ENCODE data around the gene PLPPR4.

PLPPR4 gene

DNA sequence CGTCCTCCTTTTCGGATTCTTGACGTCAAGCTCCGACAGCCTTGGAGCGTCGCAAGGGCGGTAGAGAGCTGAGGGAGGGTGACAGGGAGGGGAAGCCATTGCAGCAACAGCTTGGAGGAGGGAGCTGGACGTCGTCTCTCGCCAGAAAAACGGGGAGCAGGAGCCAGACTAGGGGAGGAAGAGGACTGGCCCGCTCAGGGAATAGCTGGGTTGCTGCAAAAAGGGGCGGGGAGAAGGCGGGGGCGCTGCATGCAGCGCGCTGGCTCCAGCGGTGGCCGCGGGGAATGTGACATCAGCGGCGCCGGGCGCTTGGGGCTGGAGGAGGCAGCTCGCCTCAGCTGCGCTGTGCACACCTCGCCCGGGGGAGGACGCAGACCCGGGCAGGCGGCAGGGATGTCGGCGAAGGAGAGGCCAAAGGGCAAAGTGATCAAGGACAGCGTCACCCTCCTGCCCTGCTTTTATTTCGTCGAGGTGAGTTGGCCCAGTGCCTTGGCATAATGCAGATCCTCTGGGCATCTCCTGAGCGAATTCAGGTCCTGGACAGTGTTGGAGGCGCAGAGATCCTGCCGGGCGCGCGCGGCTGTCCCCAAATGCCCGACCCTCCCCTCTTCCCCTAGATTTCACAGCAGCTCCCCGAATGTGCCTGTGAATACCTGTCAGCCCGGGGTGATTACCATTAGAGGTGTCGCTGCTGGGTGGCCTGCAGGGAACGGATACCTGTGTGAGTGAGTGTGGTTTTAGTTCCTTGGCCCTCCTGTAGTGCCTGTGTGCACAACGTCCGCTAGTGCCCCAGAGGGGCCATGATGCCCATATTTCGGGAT lies at the start of gene PLPPR4:
TSS of gene PLPPR4 (plus strand) at position 292 of the 821 bp plus-strand sequence. CDS start at position 394, 102 bp downstream.
- H3K4me1 Mint-ChIP-seq: peaks cover 11% of the 10 kb centered on the region
- DNase-seq (no peak), ATAC-seq (peak; percentile 73)
- H3K9me3 Mint-ChIP-seq: peaks cover 0 to 11% of the 10 kb centered on the region in 2 donors
- H3K4me3 Mint-ChIP-seq: peak within 1 kb of the TSS; percentile 44 to 72
- H3K27me3 Mint-ChIP-seq: peaks cover 39% of the 10 kb centered on the region
- no peak within 1 kb of the TSS for H3K27ac Mint-ChIP-seq

- H3K9me3 Mint-ChIP-seq: no peaks in the 10 kb centered on the region
- H3K4me1 Mint-ChIP-seq: peaks cover 6% of the 10 kb centered on the region
- H3K27me3 Mint-ChIP-seq: peaks cover 11% of the 10 kb centered on the region
- ATAC-seq: no peak
- H3K4me3 Mint-ChIP-seq: no peak overlapping the region
- no peak overlapping the region for H3K27ac Mint-ChIP-seq
- DNase-seq: no peak
These were observed 47.3 kb upstream of the PLPPR4 start for GRCh38 chr1:99216956-99217355.

- Mint-ChIP-seq H3K4me3 (no peak overlapping the region), H3K9me3 (no peaks in the 10 kb centered on the region), H3K27me3 (peaks cover 11% of the 10 kb centered on the region), H3K27ac (no peak overlapping the region), H3K4me1 (peaks cover 6% of the 10 kb centered on the region)
- DNase-seq: no peak
- no peak for ATAC-seq
These were observed 46.7 kb upstream of the PLPPR4 start for GRCh38 chr1:99217599-99217998.

DNA sequence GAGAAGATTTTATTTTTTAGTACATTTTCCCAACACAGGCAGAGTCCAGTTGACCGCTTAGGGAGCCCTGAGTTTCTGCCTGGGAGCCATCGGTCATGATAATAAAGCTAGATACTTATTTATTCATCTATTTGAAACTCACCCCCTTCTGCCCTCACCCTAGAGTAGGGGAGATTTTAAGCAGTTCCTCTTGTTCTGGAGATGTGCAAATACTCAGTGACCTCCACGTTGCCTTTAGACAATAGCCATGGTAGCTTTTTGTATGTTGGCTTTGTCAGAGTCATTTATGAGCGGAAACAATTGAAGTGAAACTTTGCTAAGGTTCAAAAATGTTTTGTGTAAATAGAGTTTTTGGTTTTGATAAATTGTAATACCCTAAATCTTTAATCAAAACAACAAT lies 45.7 kb upstream of the PLPPR4 start:
- Mint-ChIP-seq H3K4me3 (no peak overlapping the region), H3K9me3 (no peaks in the 10 kb centered on the region), H3K27me3 (peaks cover 11% of the 10 kb centered on the region), H3K4me1 (peaks cover 6% of the 10 kb centered on the region), H3K27ac (no peak overlapping the region)
- DNase-seq (no peak), ATAC-seq (no peak)

GRCh38 chr1:99218999-99219398 lies 45.3 kb upstream of the PLPPR4 start:
- Mint-ChIP-seq H3K4me1 (peaks cover 6% of the 10 kb centered on the region), H3K9me3 (no peaks in the 10 kb centered on the region), H3K4me3 (no peak overlapping the region), H3K27ac (no peak overlapping the region), H3K27me3 (peaks cover 11% of the 10 kb centered on the region)
- ATAC-seq (no peak), DNase-seq (no peak)

GRCh38 chr1:99227056-99227897 lies 37.0 kb upstream of the PLPPR4 start:
- no peaks in the 10 kb centered on the region for H3K9me3 Mint-ChIP-seq
- H3K27ac Mint-ChIP-seq: no peak overlapping the region
- peaks cover 9% of the 10 kb centered on the region for H3K27me3 Mint-ChIP-seq
- DNase-seq (no peak), ATAC-seq (no peak)
- no peaks in the 10 kb centered on the region for H3K4me1 Mint-ChIP-seq
- no peak overlapping the region for H3K4me3 Mint-ChIP-seq

DNA sequence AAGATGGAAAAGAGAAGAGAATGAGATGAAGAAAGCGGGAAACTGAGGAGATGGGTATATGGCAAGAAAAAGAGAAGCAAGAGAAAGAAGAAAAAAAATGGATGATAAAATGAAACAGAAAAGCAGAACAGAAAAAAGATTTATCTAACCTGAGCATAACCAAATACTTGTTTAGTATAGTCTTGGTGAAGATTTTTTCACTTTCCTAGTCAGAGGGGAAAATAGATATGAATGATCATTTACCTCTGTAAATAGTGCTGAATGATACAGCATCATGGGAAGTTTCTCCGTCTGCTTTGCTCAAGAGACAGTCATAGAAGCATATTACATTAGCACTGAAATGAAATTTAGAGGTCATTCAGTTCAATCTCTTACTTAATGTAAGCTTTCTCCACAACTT lies 36.1 kb upstream of the PLPPR4 start:
- no peaks in the 10 kb centered on the region for H3K9me3 Mint-ChIP-seq
- H3K4me3 Mint-ChIP-seq: no peak overlapping the region
- peaks cover 9% of the 10 kb centered on the region for H3K27me3 Mint-ChIP-seq
- no peaks in the 10 kb centered on the region for H3K4me1 Mint-ChIP-seq
- H3K27ac Mint-ChIP-seq: no peak overlapping the region
- ATAC-seq (no peak), DNase-seq (no peak)

- Mint-ChIP-seq H3K27ac (no peak overlapping the region), H3K27me3 (peaks cover 9% of the 10 kb centered on the region), H3K4me3 (no peak overlapping the region), H3K4me1 (no peaks in the 10 kb centered on the region), H3K9me3 (no peaks in the 10 kb centered on the region)
- DNase-seq (no peak), ATAC-seq (no peak)
These were observed 35.2 kb upstream of the PLPPR4 start for GRCh38 chr1:99229122-99229521.

DNA sequence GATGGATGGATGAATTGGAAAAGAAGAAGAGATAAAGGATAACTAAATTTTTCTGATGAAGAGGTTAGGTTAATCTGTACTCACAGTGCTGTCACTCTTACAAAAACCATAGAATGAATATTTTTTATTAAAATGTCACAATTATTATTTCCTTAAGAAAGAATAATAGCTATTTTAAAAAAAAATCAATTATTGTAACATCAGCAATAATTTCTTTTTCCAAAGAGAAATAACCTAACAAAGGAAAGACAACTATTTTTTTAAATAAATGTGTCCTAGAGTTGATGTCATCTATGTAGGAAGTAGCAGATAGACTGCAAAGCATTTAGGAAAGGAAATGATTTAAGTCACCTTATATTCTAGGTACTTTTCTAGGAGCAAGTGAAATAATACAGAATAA lies 33.6 kb upstream of the PLPPR4 start:
- DNase-seq (no peak), ATAC-seq (no peak)
- Mint-ChIP-seq H3K4me3 (no peak overlapping the region), H3K27me3 (peaks cover 9% of the 10 kb centered on the region), H3K9me3 (no peaks in the 10 kb centered on the region), H3K4me1 (no peaks in the 10 kb centered on the region), H3K27ac (no peak overlapping the region)

- H3K4me3 Mint-ChIP-seq: no peak overlapping the region
- ATAC-seq: no peak
- H3K4me1 Mint-ChIP-seq: no peaks in the 10 kb centered on the region
- peaks cover 2% of the 10 kb centered on the region for H3K27me3 Mint-ChIP-seq
- no peaks in the 10 kb centered on the region for H3K9me3 Mint-ChIP-seq
- DNase-seq: no peak
- H3K27ac Mint-ChIP-seq: no peak overlapping the region
These were observed 32.1 kb upstream of the PLPPR4 start for GRCh38 chr1:99232172-99232571.

- H3K27ac Mint-ChIP-seq: no peak overlapping the region
- H3K4me3 Mint-ChIP-seq: no peak overlapping the region
- peaks cover 3% of the 10 kb centered on the region for H3K27me3 Mint-ChIP-seq
- DNase-seq (no peak), ATAC-seq (no peak)
- no peaks in the 10 kb centered on the region for H3K9me3 Mint-ChIP-seq
- no peaks in the 10 kb centered on the region for H3K4me1 Mint-ChIP-seq
These were observed 30.8 kb upstream of the PLPPR4 start for GRCh38 chr1:99233446-99233845.

GRCh38 chr1:99236756-99237155 lies 27.5 kb upstream of the PLPPR4 start:
- H3K4me1 Mint-ChIP-seq: no peaks in the 10 kb centered on the region
- H3K27me3 Mint-ChIP-seq: peaks cover 10% of the 10 kb centered on the region
- ATAC-seq (no peak), DNase-seq (no peak)
- no peak overlapping the region for H3K27ac Mint-ChIP-seq
- H3K4me3 Mint-ChIP-seq: no peak overlapping the region
- no peaks in the 10 kb centered on the region for H3K9me3 Mint-ChIP-seq

DNA sequence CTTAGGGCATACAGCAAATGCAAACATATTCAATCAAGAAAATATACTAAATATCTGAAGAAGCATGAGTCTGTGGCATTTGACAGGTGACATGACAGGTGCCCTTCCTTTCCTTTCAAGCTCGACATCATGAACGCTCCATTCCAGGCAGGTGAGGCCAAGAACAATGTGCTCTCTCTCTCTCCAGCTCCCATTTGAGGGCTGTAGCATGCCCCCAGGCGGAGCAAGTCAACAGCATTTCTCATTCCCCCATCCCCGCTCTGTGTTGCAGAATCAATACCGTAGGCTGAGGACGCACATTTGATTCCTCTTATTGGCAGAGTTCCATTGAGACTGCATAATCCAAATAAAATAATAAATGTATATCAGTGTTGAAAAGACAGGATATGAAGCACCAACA lies 24.6 kb upstream of the PLPPR4 start:
- Mint-ChIP-seq H3K27ac (peak overlapping the region in 1 of 2 donors; percentile 40), H3K4me3 (no peak overlapping the region), H3K4me1 (no peaks in the 10 kb centered on the region), H3K27me3 (peaks cover 10% of the 10 kb centered on the region), H3K9me3 (no peaks in the 10 kb centered on the region)
- DNase-seq (no peak), ATAC-seq (no peak)

DNA sequence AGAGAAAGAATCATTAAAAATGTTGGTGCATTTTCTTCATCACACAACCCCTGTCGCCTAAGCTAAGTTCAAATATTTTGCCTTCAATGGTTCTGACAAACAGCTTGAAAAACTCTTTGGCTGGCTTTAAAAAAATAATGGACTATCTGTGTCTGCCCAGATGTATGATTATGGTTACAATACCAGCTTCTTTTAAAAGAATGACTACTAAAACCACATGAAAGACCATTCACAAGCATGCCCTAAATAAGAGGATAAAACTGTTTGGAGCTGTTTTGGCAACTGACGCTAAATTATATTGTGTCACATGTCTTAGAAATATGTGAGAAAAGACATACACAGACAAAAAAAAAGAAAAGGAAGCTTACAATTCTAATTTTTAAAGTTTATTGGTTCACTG lies 23.7 kb upstream of the PLPPR4 start:
- no peak for DNase-seq
- H3K4me3 Mint-ChIP-seq: no peak overlapping the region
- no peaks in the 10 kb centered on the region for H3K9me3 Mint-ChIP-seq
- no peak for ATAC-seq
- H3K4me1 Mint-ChIP-seq: no peaks in the 10 kb centered on the region
- H3K27ac Mint-ChIP-seq: no peak overlapping the region
- peaks cover 10% of the 10 kb centered on the region for H3K27me3 Mint-ChIP-seq

DNA sequence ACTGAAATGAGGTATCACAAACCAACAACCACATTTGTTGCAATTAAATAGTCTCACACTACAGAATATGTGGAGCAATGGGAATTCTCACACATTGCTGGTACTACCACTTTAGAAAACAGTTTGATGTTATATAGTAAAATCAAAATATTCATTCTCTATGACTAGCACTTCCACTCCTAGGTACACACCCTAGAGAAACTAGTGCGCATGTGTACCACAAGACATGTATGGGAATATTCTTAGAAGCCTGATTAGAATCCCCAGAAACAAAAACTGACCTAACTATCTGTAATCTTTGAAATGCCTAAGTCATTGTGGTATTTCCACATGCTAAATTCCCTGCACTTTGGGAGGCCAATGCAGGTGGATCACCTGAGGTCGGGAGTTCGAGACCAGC lies 18.1 kb upstream of the PLPPR4 start:
- peaks cover 0 to 11% of the 10 kb centered on the region in 2 donors for H3K9me3 Mint-ChIP-seq
- H3K4me3 Mint-ChIP-seq: no peak overlapping the region
- peaks cover 6% of the 10 kb centered on the region for H3K27me3 Mint-ChIP-seq
- no peak overlapping the region for H3K27ac Mint-ChIP-seq
- H3K4me1 Mint-ChIP-seq: no peaks in the 10 kb centered on the region
- ATAC-seq (no peak), DNase-seq (no peak)

DNA sequence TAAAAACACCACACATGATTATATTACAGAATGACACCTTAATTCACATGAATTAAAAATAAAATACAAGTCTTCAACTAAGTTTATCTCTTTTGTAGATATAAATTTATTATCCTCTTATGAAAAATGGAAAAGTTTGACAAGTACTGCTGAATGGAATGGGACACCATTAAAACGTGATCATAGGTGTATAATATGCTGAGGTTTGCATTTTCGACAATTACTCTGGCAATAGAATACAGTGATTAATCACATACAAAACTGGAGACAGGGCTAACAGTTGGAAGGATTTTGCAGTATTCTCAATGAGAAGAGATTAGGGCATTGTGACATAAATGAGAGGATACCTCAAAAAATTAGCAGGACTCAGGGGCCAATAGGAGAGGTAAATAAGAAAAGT lies 17.1 kb upstream of the PLPPR4 start:
- Mint-ChIP-seq H3K27me3 (peaks cover 6% of the 10 kb centered on the region), H3K9me3 (peaks cover 0 to 11% of the 10 kb centered on the region in 2 donors), H3K27ac (no peak overlapping the region), H3K4me1 (no peaks in the 10 kb centered on the region), H3K4me3 (no peak overlapping the region)
- ATAC-seq: no peak
- no peak for DNase-seq
